CD4-positive, alpha-beta T cell treated with Interleukin-17A for 1 hour (primary cell): Measurements from ENCODE around the gene KRTAP22-2.

ENCODE experiments used
- DNase-seq: peaks from one replicate; pipeline ENCODE4 v3.0.0-alpha.2; 2020

Gene KRTAP22-2

DNA sequence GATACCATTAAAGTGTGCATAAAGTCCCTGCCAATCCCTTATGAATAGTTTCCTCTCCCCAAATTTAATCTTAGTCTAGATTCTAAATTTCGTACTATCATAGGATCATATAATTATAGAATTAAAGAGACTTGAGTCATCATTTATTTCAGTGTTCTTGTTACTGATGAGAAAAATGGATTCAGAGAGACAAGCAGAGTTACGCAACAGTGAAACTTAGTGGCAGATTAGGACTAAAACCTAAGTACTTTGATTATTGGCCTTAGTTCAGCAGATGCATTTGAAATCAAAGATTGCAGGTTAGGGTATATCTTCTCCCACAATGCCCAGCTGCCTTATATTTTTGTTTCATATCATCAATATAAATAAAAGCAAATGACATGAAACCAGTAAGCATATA, 28.2 kb downstream of the KRTAP22-2 start:
- no peak for DNase-seq

DNA sequence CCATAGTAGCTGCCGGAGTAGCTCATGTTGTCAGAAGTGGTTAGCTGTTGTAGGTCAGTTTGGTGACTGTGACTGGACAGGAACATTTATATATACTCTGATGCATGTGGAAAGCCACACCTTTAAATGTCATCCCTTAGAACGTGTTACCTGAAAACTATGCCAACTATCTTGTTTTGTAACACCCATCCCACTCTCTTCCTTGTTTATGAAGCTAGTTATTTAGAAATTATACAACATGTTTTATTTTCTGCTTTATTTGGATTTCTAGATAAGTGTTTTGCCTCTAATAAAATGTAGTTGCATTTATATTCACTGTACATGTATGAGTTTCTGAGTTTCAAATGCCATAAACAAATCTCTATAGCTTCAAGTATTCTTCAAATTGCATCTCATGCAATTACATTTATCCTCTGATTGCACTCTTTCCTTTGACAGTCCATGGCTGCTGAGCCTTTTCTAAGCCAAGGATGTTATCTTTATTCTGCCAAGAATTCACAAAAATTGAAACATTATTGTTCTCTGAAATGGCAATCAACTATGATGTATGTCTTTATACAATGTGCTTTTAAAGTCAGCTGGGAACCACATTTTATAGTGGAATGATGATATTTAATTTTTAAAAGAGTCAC, 28.8 kb downstream of the KRTAP22-2 start, which contains the start of gene KRTAP19-7:
TSS of gene KRTAP19-7 (minus strand) at position 51 of the 632 bp plus-strand sequence. CDS start at position 26, 25 bp downstream.
- DNase-seq: no peak

DNA sequence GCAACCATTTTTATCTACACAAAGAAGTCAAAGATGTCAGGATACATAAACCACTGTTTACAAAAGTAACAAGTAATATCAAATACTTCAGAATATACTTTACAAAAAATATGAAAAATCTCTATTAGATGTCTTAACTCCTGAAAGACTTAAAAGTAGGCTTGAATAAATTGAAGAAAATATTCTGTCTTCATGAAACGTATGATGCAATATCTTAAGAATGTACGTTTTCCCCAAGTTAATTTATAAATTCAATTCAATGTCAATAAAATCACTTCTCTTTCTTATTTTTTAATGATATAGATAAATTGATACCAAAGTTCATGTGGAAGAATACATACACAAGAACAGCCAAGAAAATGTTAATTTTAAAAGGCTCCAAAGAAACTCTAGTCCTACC, 35.1 kb downstream of the KRTAP22-2 start:
- DNase-seq: no peak

DNA sequence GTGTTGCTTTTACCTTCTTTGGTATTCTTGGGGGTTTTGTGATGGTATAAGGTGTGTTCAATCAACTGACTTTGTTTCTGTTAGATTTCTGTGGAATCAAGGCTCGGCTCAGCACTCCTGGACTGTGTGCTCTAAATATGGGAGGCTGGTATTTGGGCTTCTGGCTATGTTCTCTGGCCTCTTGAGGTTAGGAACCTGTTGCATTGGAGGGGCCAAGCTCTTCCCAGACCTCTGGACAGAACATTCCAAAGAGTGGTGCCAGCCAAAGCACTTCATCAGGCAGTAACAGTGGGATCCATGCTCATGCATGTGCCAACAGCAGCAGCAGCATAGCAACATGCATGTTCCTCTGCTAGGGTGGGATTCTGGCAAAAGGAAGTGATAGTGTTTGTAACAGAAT, 37.4 kb downstream of the KRTAP22-2 start:
- DNase-seq: no peak

DNA sequence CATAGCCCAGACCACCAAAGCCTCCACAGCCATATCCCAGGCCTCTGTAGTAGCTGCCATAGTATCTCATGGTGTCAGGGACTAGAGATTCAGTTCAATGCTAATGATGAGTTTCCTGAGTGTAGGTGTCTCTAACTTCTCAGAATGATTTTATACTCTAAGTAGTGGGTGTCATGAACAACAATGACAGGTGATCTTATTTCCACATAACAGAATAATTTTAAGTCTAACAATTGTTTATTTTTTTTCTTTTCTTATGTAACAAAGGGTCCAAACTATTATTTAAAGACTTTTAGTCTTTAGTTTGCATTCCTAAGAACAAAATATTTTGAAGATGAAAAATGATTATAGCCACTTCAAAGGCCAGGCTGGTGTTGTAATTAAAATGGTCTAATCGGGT, 48.4 kb downstream of the KRTAP22-2 start, which contains the start of gene KRTAP19-6:
TSS of gene KRTAP19-6 (minus strand) at position 101 of the 400 bp plus-strand sequence. CDS start at position 70, 31 bp downstream.
- no peak for DNase-seq
